A549 (cell line): ENCODE measurements around the gene GRIN3A. TPM values are rescaled to one million over a fixed set of nuclear protein-coding genes. Genes with fewer than 3 reads are reported as not detected.

Experiments used
- ATAC-seq, 2 experiments: fragments of 200-7000 bp in 1 of 2; fragments of >200 bp in 1 of 2; cut with Nextera tagmentation in 1 of 2; cut with Tn5 transposase in 1 of 2; 3 replicates each; pipeline versions ENCODE4 v1.8.0 to v1.9.1; 2018 to 2020; ENCODE audit warnings: mild to moderate bottlenecking in 1 of 2, moderate library complexity in 1 of 2
- CTCF ChIA-PET: fragments of 300-600 bp; sonication (Branson Sonifier 250); formaldehyde crosslinking; extraction: SDS; loops from one replicate; lab custom pipeline; 2021; ENCODE audit warnings: antibody characterized with exemption, inconsistent platforms; lab: Yijun Ruan, JAX
- POLR2A ChIA-PET: fragments of 350-600 bp; formaldehyde crosslinking; extraction: SDS; loops from one replicate; lab custom pipeline; 2021; ENCODE audit warnings: antibody characterized with exemption, inconsistent platforms; lab: Yijun Ruan, JAX
- DNase-seq, 2 experiments: peaks; one replicate each; pipeline versions ENCODE4 v3.0.0 to v3.0.0-alpha.2; 2011 to 2016; ENCODE audit warnings: low read depth in 1 of 2, low spot score in 1 of 2
- FAIRE-seq: peaks from 2 replicates; lab custom pipeline; 2011; peaks lifted over from hg19 to GRCh38; lab: Jason Lieb, UNC
- H3K27ac ChIP-seq, 2 experiments: fragments of >200 bp; sonication (Bioruptor Twin); formaldehyde crosslinking; 3 replicates each; pipeline ENCODE4 v1.5.1; 2016 to 2017
- H3K4me1 ChIP-seq: fragments of >200 bp; sonication (Bioruptor Twin); formaldehyde crosslinking; 3 replicates; pipeline ENCODE4 v1.6.1; 2016
- H3K4me2 ChIP-seq: fragments of >200 bp; sonication (Bioruptor Twin); formaldehyde crosslinking; 3 replicates; pipeline ENCODE4 v1.6.1; 2016
- H3K4me3 ChIP-seq: fragments of >200 bp; sonication (Bioruptor Twin); formaldehyde crosslinking; 3 replicates; pipeline ENCODE4 v1.5.1; 2016
- H3K9me3 ChIP-seq: fragments of >200 bp; sonication (Bioruptor Twin); formaldehyde crosslinking; 3 replicates; pipeline ENCODE4 v1.6.1; 2016
- BHLHE40 ChIP-seq: IDR thresholded peaks from 2 replicates; pipeline ENCODE4 v1.6.1; 2012; ENCODE audit warnings: low read depth, low read length, inconsistent platforms
- ESRRA ChIP-seq: fragments of 150-350 bp; IDR thresholded peaks from 2 replicates; pipeline ENCODE4 v1.6.1; 2014; ENCODE audit warnings: mild to moderate bottlenecking, low read length, borderline replicate concordance
- FOSL2 ChIP-seq, 2 experiments: fragments of 450-650 bp in 1 of 2; fragments of >200 bp in 1 of 2; sonication (Bioruptor Twin) in 1 of 2; formaldehyde crosslinking; IDR thresholded peaks; 2 replicates each; pipeline versions ENCODE4 v1.5.0 to v1.6.1; 2016 to 2020; ENCODE audit warnings: mild to moderate bottlenecking in 1 of 2, moderate library complexity in 1 of 2
- FOXS1 ChIP-seq: fragments of 250-450 bp; sonication (Bioruptor Pico); IDR thresholded peaks from 2 replicates; pipeline ENCODE4 v1.5.0; 2020; ENCODE audit warnings: mild to moderate bottlenecking, moderate library complexity
- JUN ChIP-seq, 2 experiments: fragments of >200 bp; sonication (Bioruptor Twin); formaldehyde crosslinking; IDR thresholded peaks; 2 replicates in 1 of 2; 3 replicates in 1 of 2; pipeline ENCODE4 v1.6.1; 2016 to 2017
- MAFK ChIP-seq: fragments of 450-650 bp; IDR thresholded peaks from 2 replicates; pipeline ENCODE4 v1.6.1; 2014; ENCODE audit not compliant: partially characterized antibody
- MAZ ChIP-seq: fragments of 150-350 bp; IDR thresholded peaks from 2 replicates; pipeline ENCODE4 v1.6.1; 2014; ENCODE audit warnings: antibody characterized with exemption, low read depth, low read length, borderline replicate concordance
- NPAS2 ChIP-seq: fragments of 250-450 bp; sonication (Bioruptor Pico); IDR thresholded peaks from 2 replicates; pipeline ENCODE4 v1.8.0; 2022; ENCODE audit warnings: mild to moderate bottlenecking, moderate library complexity, borderline replicate concordance
- PHF8 ChIP-seq: fragments of 200-600 bp; sonication (generic); IDR thresholded peaks from 2 replicates; pipeline ENCODE4 v1.6.1; 2016; ENCODE audit warnings: low read depth, mild to moderate bottlenecking, antibody characterized with exemption, moderate library complexity, borderline replicate concordance
- RAD21 ChIP-seq, 2 experiments: fragments of >200 bp in 1 of 2; sonication (Bioruptor Twin) in 1 of 2; formaldehyde crosslinking in 1 of 2; IDR thresholded peaks in 1 of 2; conservative IDR thresholded peaks in 1 of 2; 2 replicates in 1 of 2; 3 replicates in 1 of 2; pipeline ENCODE4 v1.6.1; 2012 to 2018; ENCODE audit warnings: inconsistent platforms in 1 of 2
- RARB ChIP-seq: fragments of 250-450 bp; sonication (Bioruptor Pico); IDR thresholded peaks from 2 replicates; pipeline ENCODE4 v1.8.0; 2021; ENCODE audit warnings: mild to moderate bottlenecking, moderate library complexity
- SMC3 ChIP-seq: fragments of >200 bp; sonication (Bioruptor Twin); formaldehyde crosslinking; IDR thresholded peaks from 3 replicates; pipeline ENCODE4 v1.6.1; 2018; ENCODE audit warnings: inconsistent platforms
- ZSCAN20 ChIP-seq: fragments of 250-450 bp; sonication (Bioruptor Pico); IDR thresholded peaks from 2 replicates; pipeline ENCODE4 v1.8.0; 2022; ENCODE audit warnings: mild to moderate bottlenecking, moderate library complexity
- WGBS: methylation state at CpG from one replicate; pipeline ENCODE4 v1.1.6; 2017; ENCODE audit errors: missing lambda C conversion rate; 5-methylcytosine and 5-hydroxymethylcytosine counted together
- polyA plus RNA-seq, 4 experiments: library from polyadenylated mRNA; depleted of rRNA in 3 of 4; stranded (reverse); fragments of >200 nt; fragmentation: RNase III in 1 of 4; extraction: RNeasy Plus Mini Kit Qiagen cat#74134 plus additional on column Dnase treatment in 1 of 4; gene quantifications; 2 replicates in 3 of 4; 3 replicates in 1 of 4; pipeline ENCODE4 v1.2.3, GENCODE V29; 2011 to 2017
- TF ChIP-seq, protein P1 (sequence below): IDR thresholded peaks from 2 replicates; pipeline ENCODE4 v1.6.1; 2012
- TF ChIP-seq, protein P2 (sequence below): fragments of >200 bp; sonication (Bioruptor Twin); formaldehyde crosslinking; IDR thresholded peaks from 3 replicates; pipeline ENCODE4 v1.5.1; 2016
- TF ChIP-seq, protein P3 (sequence below): fragments of 250-450 bp; sonication (Bioruptor Pico); IDR thresholded peaks from 2 replicates; pipeline ENCODE4 v1.5.0; 2021; ENCODE audit warnings: mild to moderate bottlenecking, moderate library complexity, borderline replicate concordance
- TF ChIP-seq, protein P4 (sequence below): IDR thresholded peaks from 2 replicates; pipeline ENCODE4 v1.6.1; 2012; ENCODE audit warnings: low read depth, borderline replicate concordance

GRIN3A gene
- polyA plus RNA-seq, 2 of the 4 experiments (the other 2 are of a cell fraction): not detected

DNA sequence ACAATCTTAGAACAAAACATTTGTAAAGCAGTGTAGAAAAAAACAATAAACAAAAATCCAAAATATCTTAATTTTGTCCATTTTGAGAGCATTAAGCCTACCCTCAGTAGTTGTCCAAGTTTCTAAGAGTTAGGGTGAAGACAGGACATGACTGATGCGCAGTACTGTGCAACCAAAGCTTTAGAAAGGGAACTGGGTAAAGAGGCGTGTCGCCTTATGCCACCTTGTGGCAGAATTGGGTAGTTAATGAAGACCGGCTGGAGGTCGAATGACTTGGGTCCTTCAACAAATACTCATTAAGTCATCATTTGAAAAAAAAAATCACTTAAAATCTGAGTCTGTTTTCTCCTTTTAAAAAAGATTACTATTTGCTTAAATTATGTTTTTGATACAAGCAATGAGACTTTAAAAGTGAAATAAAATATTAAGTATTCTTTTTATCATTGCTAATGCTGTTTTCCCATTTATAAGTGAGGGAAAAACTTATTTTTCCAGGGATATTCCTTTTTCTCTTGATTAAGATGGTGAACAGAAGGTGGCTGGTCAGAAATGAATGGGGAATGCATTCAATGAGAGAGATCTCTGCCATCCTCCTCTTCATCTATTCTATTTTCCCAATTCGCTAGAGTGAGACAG, 208.3 kb downstream of the GRIN3A start:
- no peak overlapping the region for H3K4me2 ChIP-seq
- ATAC-seq (peak; percentile 62; a peak in 5 of 6 replicates), FAIRE-seq (no peak), DNase-seq (peak; percentile 69 to 79)
- ChIA-PET CTCF (interaction anchor here (0.6 to 12.1 kb wide), 30 partner anchors 10 to 928 kb away, joined by 3 to 178 read pairs (median 6); partner anchors contain the start of genes ALDOB and ZNF189), POLR2A (interaction anchor here (1.4 kb wide), 1 partner anchor 44 kb away, joined by 7 read pairs; a partner anchor contains a TSS)
- H3K4me1 ChIP-seq: peaks cover 5% of the 10 kb centered on the region
- WGBS: 19% methylated on average over 6 of the region's 6 CpGs
- H3K4me3 ChIP-seq: no peak overlapping the region
- no peaks in the 10 kb centered on the region for H3K9me3 ChIP-seq
- TF ChIP-seq SMC3 (peak; percentile 93), RAD21 (conservative IDR thresholded peaks at IDR 0.05 in 1 of 2, IDR thresholded peaks at IDR 0.05 in 1 of 2) (peak; percentile 76 to 78), BHLHE40 (no peak), RARB (CRISPR knock-in tag) (no peak)
- TF ChIP-seq, protein P1, sequence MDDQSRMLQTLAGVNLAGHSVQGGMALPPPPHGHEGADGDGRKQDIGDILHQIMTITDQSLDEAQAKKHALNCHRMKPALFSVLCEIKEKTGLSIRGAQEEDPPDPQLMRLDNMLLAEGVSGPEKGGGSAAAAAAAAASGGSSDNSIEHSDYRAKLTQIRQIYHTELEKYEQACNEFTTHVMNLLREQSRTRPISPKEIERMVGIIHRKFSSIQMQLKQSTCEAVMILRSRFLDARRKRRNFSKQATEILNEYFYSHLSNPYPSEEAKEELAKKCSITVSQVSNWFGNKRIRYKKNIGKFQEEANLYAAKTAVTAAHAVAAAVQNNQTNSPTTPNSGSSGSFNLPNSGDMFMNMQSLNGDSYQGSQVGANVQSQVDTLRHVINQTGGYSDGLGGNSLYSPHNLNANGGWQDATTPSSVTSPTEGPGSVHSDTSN: no peak
- TF ChIP-seq, protein P2, sequence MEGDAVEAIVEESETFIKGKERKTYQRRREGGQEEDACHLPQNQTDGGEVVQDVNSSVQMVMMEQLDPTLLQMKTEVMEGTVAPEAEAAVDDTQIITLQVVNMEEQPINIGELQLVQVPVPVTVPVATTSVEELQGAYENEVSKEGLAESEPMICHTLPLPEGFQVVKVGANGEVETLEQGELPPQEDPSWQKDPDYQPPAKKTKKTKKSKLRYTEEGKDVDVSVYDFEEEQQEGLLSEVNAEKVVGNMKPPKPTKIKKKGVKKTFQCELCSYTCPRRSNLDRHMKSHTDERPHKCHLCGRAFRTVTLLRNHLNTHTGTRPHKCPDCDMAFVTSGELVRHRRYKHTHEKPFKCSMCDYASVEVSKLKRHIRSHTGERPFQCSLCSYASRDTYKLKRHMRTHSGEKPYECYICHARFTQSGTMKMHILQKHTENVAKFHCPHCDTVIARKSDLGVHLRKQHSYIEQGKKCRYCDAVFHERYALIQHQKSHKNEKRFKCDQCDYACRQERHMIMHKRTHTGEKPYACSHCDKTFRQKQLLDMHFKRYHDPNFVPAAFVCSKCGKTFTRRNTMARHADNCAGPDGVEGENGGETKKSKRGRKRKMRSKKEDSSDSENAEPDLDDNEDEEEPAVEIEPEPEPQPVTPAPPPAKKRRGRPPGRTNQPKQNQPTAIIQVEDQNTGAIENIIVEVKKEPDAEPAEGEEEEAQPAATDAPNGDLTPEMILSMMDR: peak; percentile 89
- TF ChIP-seq, all 56 proteins: peak for 3
- H3K27ac ChIP-seq: no peak overlapping the region

DNA sequence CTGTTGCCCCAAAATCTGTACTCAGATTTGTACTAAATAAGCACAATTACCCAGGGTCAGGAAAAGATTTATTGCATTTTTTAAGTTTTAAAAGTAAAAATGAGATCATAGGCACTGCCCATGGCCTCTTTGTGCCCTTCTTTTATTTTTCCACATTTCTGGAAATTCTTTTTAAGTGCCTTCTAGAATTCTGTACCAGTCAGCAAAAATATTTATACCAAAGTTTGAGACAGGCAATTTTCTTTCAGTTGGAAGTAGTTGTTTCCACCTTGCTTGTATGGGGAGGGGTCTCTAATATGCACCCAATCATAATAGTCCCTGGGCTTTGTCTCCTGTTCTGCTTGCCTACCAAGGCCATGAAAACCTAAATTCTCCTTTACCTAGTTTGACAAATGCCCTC, 210.4 kb downstream of the GRIN3A start:
- Histone ChIP-seq H3K27ac (no peak overlapping the region), H3K9me3 (no peaks in the 10 kb centered on the region), H3K4me2 (no peak overlapping the region), H3K4me1 (no peaks in the 10 kb centered on the region), H3K4me3 (no peak overlapping the region)
- CTCF ChIA-PET: interaction anchor here (1.1 to 12.1 kb wide), 5 partner anchors 10 to 78 kb away, joined by 3 to 178 read pairs (median 12); no protein-coding TSS in a partner anchor
- FAIRE-seq (no peak), DNase-seq (no peak), ATAC-seq (no peak)
- POLR2A ChIA-PET: no interaction called here
- peak; percentile 86 for TF ChIP-seq MAFK
- TF ChIP-seq, protein P3, sequence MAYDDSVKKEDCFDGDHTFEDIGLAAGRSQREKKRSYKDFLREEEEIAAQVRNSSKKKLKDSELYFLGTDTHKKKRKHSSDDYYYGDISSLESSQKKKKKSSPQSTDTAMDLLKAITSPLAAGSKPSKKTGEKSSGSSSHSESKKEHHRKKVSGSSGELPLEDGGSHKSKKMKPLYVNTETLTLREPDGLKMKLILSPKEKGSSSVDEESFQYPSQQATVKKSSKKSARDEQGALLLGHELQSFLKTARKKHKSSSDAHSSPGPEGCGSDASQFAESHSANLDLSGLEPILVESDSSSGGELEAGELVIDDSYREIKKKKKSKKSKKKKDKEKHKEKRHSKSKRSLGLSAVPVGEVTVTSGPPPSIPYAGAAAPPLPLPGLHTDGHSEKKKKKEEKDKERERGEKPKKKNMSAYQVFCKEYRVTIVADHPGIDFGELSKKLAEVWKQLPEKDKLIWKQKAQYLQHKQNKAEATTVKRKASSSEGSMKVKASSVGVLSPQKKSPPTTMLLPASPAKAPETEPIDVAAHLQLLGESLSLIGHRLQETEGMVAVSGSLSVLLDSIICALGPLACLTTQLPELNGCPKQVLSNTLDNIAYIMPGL (CRISPR knock-in tag): no peak

DNA sequence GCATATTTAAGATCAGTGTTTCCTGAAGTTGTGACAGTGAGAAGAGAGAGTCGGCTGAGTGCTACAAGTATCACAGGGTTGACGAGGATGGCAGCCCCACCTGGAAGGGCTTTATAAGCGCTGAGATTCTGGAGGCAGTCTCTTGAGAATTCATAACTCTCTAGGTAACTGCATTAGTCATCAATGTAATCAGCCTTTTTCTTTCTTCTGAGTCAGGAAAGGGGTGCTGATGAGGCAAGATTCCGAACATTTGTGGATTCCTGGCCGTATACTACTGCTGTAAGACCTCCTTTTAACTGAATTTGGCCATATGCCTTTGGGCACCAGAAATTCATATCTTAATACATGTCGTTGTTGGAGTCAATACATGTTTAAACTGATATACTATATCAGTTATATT, 211.4 kb downstream of the GRIN3A start:
- CTCF ChIA-PET: interaction anchor here (0.6 to 12.1 kb wide), 5 partner anchors 9 to 1030 kb away, joined by 3 to 178 read pairs (median 11); no protein-coding TSS in a partner anchor
- FAIRE-seq: no peak

More for the DNA sequence above, 211.4 kb downstream of the GRIN3A start:
- no peak for DNase-seq
- TF ChIP-seq ZSCAN20 (CRISPR knock-in tag): no peak
- TF ChIP-seq, protein P4, sequence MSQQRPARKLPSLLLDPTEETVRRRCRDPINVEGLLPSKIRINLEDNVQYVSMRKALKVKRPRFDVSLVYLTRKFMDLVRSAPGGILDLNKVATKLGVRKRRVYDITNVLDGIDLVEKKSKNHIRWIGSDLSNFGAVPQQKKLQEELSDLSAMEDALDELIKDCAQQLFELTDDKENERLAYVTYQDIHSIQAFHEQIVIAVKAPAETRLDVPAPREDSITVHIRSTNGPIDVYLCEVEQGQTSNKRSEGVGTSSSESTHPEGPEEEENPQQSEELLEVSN: no peak
- TF ChIP-seq ESRRA: no peak
- TF ChIP-seq JUN (IDR thresholded peaks at IDR 0.05): no peak
- TF ChIP-seq FOSL2 (IDR thresholded peaks at IDR 0.05): no peak
- TF ChIP-seq FOSL2 (CRISPR knock-in tag; IDR thresholded peaks at IDR 0.05): no peak
- no peak for TF ChIP-seq PHF8
- TF ChIP-seq, protein P3 (CRISPR knock-in tag): no peak
- no peak for TF ChIP-seq NPAS2
- no peak for TF ChIP-seq MAZ
- TF ChIP-seq FOXS1: no peak
- H3K4me1 ChIP-seq: no peaks in the 10 kb centered on the region
- no peaks in the 10 kb centered on the region for H3K9me3 ChIP-seq
- H3K4me3 ChIP-seq: no peak overlapping the region
- ATAC-seq: no peak
- H3K27ac ChIP-seq: no peak overlapping the region
- WGBS: 56% methylated on average over 6 of the region's 6 CpGs
- POLR2A ChIA-PET: no interaction called here
- H3K4me2 ChIP-seq: no peak overlapping the region
